NCI-H748 treated with DMSO at 0.1 percent for 48 hours (cell line): ENCODE measurements around the gene MED29.

ENCODE experiments used
- DNase-seq: peaks from one replicate; lab custom pipeline; 2025; lab: John Stamatoyannopoulos, UW

Gene MED29

GRCh38 chr19:39399668-39400050 lies 8.5 kb downstream of the MED29 start:
- DNase-seq = no peak

DNA sequence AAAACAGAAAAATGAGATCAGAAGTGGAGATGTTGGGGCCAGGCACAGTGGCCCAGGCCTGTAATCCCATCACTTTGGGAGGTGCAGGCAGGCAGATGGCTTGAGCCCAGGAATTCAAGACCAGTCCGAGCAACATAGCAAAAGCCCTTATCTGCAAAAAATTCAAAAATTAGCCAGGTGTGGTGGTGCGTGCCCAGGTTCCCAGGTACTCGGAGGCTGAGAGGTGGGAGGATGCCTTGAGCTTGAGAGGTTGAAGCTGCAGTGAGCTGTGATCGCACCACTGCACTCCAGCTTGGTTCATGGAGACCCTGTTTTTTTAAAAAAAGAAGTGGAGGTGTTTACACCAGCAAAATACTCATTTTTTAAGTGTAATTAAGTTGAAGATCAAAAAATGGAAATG lies 8.9 kb downstream of the MED29 start:
- DNase-seq = no peak

DNA sequence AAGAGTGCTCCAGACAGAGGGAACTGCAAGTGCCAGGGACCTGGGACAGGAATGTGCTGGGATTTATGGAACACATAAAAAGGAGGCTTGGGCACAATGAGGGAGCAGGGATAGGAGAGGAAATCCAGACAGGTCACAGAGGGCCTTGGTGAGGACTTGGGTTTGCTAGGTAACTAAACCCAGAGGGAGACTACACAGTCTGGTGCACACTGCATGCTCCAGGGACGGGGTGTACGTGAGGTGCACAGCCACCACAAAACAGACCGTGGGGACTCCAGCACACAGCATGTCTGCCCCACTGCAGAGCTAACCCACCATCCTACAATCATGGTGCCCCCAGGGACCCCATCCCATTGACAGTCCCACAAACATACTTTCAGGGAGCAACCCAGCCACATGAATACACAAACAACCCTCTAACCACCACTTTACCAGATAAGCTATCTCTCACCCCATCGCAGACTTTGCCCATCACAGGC lies 9.9 kb downstream of the MED29 start:
- no peak for DNase-seq

- DNase-seq = no peak
These were observed 10.6 kb downstream of the MED29 start for GRCh38 chr19:39401549-39402345.

DNA sequence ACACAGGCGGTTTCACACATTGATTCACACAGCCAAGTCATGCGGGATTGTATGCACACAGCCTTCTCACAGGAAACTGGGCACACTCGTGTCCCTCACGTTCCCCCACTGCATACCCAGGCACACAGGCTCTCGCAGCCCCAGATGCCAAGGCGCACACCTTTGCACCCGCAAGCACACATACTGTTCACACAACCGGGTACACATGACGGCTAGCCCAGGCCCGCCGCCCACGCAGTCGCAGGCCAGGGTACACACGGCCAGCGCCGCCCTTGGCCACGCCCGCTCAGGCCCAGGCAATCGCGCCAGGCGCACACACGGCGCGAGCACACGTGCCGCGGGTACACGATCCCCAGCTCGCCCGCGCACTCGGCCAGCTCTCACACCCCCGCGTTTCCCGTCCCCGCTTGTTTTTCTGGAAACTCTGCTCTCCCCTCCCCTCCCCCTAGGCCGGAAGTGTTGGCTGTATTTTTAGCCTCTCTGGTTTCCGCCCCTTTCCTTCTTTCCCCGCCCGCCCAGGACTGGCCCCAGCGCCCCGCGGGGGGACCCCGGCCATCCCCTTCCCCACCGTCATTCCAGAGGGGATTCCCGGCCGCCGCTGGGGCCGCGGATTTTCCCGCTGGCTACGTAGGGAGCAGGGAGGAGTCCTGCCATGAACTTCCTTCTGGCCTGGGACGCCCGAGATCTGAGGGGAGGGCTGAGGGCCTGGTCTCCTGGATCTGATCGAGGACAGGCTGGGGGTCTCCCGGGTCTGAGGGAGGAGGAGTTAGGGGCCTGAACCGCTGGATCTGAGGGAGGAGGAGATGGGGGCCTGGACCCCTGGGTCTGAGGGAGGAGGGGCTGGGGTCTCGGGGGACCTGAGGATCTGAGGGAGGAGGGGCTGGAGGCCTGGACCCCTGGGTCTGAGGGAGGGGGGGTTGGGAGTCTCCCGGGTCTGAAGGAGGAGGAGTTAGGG lies 11.4 kb downstream of the MED29 start:
- peak; percentile 69 for DNase-seq

DNA sequence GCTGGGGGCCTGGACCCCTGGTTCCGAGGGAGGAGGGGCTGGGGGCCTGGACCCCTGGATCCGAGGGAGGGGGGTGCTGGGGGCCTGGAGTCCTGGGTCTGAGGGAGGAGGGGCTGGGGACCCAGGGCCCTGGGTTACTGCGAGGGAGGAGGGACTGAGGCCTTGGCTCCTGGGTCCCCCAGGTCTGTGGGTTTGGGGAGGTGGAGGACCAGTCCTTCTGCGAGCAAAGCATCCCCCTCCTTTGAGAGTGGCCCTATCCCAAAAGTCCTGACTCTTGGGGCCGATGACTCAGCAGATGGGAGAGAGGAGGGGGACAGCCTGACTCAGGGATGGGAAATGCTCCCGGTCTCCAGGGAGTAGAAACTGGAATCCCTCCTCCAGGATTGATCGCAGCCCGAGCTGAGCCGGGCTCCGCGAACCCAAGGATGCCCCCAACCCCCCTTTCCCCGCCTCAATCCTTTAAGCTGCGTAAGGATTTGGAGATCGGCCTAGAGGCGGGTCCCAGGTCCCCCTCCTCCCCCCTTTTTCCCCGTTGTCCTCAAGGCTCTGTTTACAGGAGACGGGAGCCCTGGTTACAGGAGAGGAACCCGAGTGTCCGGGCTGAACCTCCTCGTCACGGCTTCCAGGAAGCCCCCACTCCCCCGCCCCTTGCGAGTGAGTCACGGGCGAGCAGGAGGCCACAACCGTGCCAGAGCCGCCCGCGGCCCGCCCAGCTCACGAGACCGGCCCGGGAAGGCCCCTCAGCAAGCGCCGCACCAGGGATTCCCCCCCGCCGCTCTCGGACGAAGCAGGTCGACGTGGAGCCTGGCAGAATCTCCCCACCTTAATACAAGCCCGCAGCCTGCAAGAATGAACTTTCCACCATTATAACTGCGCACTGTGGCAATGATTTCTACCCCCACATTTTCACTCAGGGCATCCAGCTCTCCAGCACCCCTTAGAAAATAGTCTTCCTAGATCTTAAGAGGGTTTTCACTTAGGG lies 12.4 kb downstream of the MED29 start:
- DNase-seq = peak; percentile 48

- no peak for DNase-seq
These were observed 14.2 kb downstream of the MED29 start for GRCh38 chr19:39405261-39405957.

DNA sequence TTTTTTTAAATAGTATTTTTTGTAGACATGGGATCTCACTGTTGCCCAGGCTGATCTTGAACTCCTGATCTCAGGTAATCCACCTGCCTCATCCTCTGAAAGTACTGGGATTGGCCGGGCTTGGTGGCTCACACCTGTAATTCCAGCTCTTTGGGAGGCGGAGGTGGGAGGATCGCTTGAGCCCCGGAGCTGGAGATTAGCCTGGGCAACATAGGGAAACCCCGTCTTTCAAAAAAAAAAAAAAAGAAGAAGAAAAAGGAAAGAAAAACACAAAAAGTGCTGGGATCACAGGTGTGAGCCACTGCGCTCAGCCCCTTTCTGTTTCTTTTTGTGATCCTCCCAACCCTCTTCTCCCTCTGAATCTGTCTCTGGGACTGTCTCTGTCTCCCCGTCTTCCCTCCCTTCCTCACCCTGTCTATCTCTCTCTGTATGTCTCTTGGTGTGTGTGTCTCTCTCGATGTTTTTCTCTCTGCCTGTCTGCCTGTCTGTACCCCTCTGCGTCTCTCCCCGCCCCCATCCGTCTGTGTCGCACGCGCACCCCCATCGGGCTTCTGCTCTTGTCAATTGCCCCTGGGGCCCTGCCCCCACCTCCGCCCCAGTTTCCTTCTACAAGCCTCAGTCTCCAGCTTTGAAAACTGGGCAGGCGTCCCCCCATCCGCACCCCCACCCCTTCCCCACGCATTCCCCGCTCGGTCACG lies 14.9 kb downstream of the MED29 start:
- DNase-seq = peak; percentile 24

- DNase-seq = peak; percentile 79
These were observed 15.7 kb downstream of the MED29 start, which contains the start of gene ZFP36 for GRCh38 chr19:39406656-39407409. Gene ZFP36 (plus strand): TSS chr19:39406847. CDS start chr19:39406905, 58 bp downstream.

DNA sequence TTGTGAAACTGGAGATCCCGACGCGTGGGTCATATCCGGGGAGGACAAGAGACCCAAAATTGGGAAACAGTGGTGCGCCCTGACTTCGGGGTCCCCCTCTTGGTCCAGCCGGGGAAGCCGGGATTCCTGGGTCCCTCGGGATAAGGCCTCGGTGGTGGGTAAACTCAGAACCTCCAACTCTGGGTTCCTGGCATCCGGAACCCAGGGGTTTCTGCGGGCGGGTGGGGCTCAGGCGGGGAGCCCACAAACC lies 16.2 kb downstream of the MED29 start:
- DNase-seq = no peak

DNA sequence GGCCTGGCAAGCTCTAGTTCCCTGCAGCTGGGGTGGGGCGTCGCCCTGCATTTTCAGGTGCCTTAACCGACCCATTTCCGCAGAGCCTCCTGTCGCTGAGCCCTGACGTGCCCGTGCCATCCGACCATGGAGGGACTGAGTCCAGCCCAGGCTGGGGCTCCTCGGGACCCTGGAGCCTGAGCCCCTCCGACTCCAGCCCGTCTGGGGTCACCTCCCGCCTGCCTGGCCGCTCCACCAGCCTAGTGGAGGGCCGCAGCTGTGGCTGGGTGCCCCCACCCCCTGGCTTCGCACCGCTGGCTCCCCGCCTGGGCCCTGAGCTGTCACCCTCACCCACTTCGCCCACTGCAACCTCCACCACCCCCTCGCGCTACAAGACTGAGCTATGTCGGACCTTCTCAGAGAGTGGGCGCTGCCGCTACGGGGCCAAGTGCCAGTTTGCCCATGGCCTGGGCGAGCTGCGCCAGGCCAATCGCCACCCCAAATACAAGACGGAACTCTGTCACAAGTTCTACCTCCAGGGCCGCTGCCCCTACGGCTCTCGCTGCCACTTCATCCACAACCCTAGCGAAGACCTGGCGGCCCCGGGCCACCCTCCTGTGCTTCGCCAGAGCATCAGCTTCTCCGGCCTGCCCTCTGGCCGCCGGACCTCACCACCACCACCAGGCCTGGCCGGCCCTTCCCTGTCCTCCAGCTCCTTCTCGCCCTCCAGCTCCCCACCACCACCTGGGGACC lies 16.6 kb downstream of the MED29 start:
- DNase-seq = no peak

- DNase-seq = peak; percentile 70
These were observed 17.4 kb downstream of the MED29 start for GRCh38 chr19:39408392-39409207.

DNA sequence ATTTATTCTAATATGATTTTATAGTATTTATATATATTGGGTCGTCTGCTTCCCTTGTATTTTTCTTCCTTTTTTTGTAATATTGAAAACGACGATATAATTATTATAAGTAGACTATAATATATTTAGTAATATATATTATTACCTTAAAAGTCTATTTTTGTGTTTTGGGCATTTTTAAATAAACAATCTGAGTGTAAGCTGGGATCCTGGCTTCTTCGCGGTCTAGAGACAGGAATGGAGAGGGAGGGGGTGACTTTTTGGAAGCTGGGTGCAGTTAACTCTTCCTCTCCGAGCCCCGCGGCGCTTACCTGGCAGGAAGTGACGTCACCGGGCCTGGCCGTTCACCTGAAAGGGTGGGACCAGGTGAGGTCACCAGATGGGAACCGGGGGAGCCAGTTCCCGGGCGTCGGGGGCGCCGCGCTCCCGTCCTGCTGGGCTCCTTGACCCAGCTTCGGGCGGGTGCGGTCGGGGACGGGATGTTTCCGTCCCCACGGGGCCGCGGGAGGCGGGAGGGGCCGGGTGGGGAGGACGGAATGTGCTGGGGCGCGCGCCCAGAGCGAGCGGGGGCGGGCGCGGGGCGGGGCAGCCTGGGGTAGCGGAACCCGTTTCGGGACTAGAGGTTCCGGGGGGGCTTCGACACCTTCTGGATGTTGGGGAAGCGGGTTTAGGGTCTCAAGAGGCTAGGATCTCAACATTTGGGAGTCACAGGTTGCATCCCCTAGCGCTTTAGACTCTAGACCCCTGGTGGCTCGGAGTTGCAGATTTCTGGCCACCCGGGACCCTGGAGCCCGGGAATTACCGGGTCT lies 18.2 kb downstream of the MED29 start:
- peak; percentile 95 for DNase-seq

GRCh38 chr19:39410017-39410830 lies 19.0 kb downstream of the MED29 start:
- peak; percentile 27 for DNase-seq

DNA sequence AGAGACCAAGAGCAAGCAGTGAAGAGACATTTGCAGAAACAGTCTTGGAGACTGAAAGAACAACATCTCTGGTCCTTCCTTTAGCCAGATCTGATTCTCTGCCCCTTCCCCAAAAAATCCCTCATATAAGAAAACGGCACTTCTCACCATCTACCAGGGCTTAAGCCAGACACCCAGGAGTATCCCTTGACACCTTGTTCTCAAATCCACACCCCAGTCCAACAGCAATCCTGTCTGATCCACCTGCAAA lies 19.6 kb downstream of the MED29 start:
- DNase-seq = no peak

GRCh38 chr19:39411081-39411831 lies 20.1 kb downstream of the MED29 start:
- DNase-seq = no peak
